NOMO-1 treated with DMSO at 0.1 percent for 48 hours (cell line): ENCODE data around the gene GTPBP6.
"Not testable (repeated sequence)": the region's sequence is repeated elsewhere in the genome, so short reads cannot be mapped to it uniquely, and the experiment has no call there.

Experiments
- DNase-seq: peaks from one replicate; lab custom pipeline; 2025; ENCODE audit not compliant: unreplicated experiment; lab: John Stamatoyannopoulos, UW

Gene GTPBP6

DNA sequence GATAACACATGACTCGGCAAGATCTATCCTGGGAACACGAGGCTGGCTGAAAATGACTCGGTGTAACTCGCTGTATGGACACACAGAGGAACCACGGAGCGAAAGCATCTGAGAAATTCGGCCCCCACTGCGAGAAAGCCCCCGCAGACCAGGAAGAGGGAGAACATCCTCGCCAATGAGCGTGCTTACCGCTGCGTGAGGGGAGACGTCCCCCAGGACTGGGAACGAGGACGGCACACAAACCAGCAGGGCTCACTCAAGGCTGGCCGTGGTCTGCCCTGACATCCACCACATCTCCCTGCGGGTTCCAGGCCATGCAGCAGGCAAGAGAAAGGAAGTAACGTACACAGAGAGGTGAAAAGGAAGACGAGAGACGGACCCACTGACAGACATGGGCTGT lies 17.6 kb upstream of the GTPBP6 start:
- DNase-seq: no peak

- DNase-seq: no peak
These were observed 17.2 kb upstream of the GTPBP6 start for GRCh38 chrX:335758-336155.

- DNase-seq: no peak
These were observed 16.6 kb upstream of the GTPBP6 start for GRCh38 chrX:334971-335757.

GRCh38 chrX:334331-334891 lies 15.8 kb upstream of the GTPBP6 start:
- no peak for DNase-seq

GRCh38 chrX:333611-334311 lies 15.2 kb upstream of the GTPBP6 start:
- no peak for DNase-seq

GRCh38 chrX:332916-333610 lies 14.5 kb upstream of the GTPBP6 start:
- no peak for DNase-seq

DNA sequence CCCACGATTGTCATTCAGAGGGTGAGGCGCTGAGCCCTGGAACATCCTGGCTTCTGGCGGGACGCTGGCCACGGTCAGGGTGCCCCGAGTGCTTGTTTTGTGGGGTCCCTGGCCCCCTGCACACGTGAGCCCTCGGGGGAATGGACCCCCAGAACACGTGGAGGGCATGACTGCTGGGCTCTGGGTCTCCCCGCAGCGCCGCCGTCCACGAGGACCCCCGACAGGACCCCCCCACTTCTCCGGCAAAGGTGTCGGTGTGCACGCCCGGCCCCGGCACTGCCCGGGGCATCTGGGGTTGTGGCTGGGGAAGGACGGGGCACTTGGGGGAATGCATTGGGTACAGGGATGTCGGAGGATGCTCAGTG lies 13.9 kb upstream of the GTPBP6 start:
- no peak for DNase-seq

GRCh38 chrX:331825-332495 lies 13.4 kb upstream of the GTPBP6 start:
- DNase-seq: no peak

GRCh38 chrX:331151-331824 lies 12.7 kb upstream of the GTPBP6 start:
- DNase-seq: no peak

GRCh38 chrX:330726-331150 lies 12.1 kb upstream of the GTPBP6 start:
- no peak for DNase-seq

GRCh38 chrX:330141-330725 lies 11.6 kb upstream of the GTPBP6 start:
- not testable (repeated sequence) for DNase-seq

- no peak for DNase-seq
These were observed 10.8 kb upstream of the GTPBP6 start for GRCh38 chrX:329291-329910.

DNA sequence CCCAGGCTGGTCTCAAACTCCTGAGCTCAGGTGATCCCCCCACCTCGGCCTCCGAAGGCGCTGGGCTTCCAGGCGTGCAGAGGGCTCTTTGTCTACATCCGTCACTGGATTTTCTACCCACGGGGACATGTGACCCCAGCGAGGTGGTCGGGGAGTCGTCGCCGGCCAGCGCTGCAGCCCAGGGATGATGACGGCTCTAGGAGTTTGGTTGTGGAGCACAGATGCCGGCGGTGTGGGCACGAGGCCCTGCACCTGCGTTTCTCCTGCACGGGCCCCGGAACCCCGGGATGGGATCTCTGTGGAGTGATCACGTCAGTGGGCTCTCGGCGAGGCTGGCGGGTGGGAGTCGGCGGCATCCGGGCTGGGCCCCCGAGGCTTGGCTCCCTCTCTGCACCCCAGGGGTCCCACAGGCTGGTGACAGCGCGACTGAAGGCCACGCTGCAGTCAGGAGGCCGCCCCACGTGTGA lies 9.1 kb upstream of the GTPBP6 start:
- no peak for DNase-seq

GRCh38 chrX:324664-325063 lies 6.1 kb upstream of the GTPBP6 start:
- DNase-seq: not testable (repeated sequence)

GRCh38 chrX:323721-324628 lies 5.4 kb upstream of the GTPBP6 start:
- DNase-seq: no peak

DNA sequence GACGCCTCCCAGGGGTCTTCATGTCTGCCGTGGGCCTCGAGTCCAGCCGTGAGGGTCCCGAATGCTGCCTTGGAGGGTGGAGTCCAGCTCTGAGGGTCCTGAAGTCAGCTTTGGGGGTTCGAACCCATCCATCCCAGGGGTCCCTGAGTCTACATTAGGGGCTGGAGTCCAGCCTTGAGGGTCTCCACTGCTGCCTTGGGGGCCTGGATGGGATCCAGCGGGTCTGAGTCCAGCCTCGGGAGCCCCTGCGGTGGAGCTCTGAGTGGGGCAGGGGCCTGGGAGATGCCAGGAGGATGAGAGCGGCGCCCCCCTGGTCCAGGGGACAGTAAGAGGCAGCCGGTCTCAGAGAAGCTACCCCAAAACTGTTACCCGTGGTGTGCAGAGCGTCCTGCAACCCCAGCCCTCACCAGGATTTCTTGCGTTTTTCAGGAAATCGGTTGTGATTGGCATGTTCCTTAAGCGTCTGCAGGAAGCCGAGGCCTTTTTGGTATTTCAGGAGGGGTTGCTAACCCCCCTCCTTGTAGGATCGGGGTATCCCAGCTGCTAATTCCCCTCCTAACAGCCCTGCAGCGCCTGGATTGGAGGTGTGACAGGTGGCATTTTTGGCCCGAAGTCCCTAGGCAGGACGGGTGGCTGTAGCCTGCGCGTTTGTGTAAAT lies 1.7 kb upstream of the GTPBP6 start:
- DNase-seq: no peak

GRCh38 chrX:319579-320125 lies 1.1 kb upstream of the GTPBP6 start:
- DNase-seq: no peak
